A673 (cell line): ENCODE data around the gene KIF12. TPM values are rescaled to one million over a fixed set of nuclear protein-coding genes. Genes with fewer than 3 reads are reported as not detected.

Experiments
- BruUV-seq: library from RNA; stranded (reverse); fragments of 400-500 nt; replicated peaks from 2 replicates; lab custom pipeline; 2021; lab: Mats Ljungman, UMichigan
- CTCF ChIA-PET: fragments of 300-600 bp; sonication (Branson Sonifier 250); formaldehyde crosslinking; loops from one replicate; lab custom pipeline; 2022; ENCODE audit warnings: antibody characterized with exemption; lab: Charles Lee
- POLR2A ChIA-PET: fragments of 300-600 bp; sonication (Branson Sonifier 250); formaldehyde crosslinking; loops from one replicate; lab custom pipeline; 2022; ENCODE audit warnings: antibody characterized with exemption; ENCODE audit not compliant: low non-redundant PET; lab: Charles Lee
- DNase-seq: peaks from one replicate; pipeline ENCODE4 v3.0.0-alpha.2; 2015; ENCODE audit warnings: low spot score
- H3K27ac ChIP-seq: fragments of 200-600 bp; sonication (generic); 2 replicates; pipeline ENCODE4 v1.5.1; 2016; ENCODE audit warnings: mixed run types, low read depth, mild to moderate bottlenecking, mixed read lengths, antibody characterized with exemption, low read length; ENCODE audit not compliant: poor library complexity, severe bottlenecking
- H3K27me3 ChIP-seq: fragments of 200-600 bp; sonication (generic); replicated peaks from 2 replicates; pipeline ENCODE4 v1.6.1; 2017; ENCODE audit warnings: mixed run types, low read depth, mild to moderate bottlenecking, mixed read lengths, antibody characterized with exemption, low read length; ENCODE audit not compliant: insufficient read depth, poor library complexity
- H3K36me3 ChIP-seq: fragments of 200-600 bp; sonication (generic); 2 replicates; pipeline ENCODE4 v1.6.1; 2016; ENCODE audit warnings: mixed run types, mild to moderate bottlenecking, mixed read lengths, antibody characterized with exemption, low read length; ENCODE audit not compliant: insufficient read depth, poor library complexity, severe bottlenecking
- H3K4me1 ChIP-seq: fragments of 200-600 bp; sonication (generic); 2 replicates; pipeline ENCODE4 v1.6.1; 2017; ENCODE audit warnings: mixed run types, mild to moderate bottlenecking, mixed read lengths, antibody characterized with exemption, low read length; ENCODE audit not compliant: insufficient read depth, poor library complexity, severe bottlenecking
- H3K4me3 ChIP-seq: fragments of 200-600 bp; sonication (generic); 2 replicates; pipeline ENCODE4 v1.5.1; 2016; ENCODE audit warnings: low read depth, mixed run types, mild to moderate bottlenecking, mixed read lengths, low read length; ENCODE audit not compliant: poor library complexity, severe bottlenecking
- H3K9me3 ChIP-seq: fragments of 200-600 bp; sonication (generic); 2 replicates; pipeline ENCODE4 v1.6.1; 2016; ENCODE audit warnings: mixed run types, low read depth, mild to moderate bottlenecking, mixed read lengths, antibody characterized with exemption, low read length; ENCODE audit not compliant: poor library complexity, severe bottlenecking
- CTCF ChIP-seq: fragments of 300-800, 200-600 bp; sonication (generic); conservative IDR thresholded peaks from 2 replicates; pipeline ENCODE4 v1.5.1; 2017; ENCODE audit warnings: low read depth, mild to moderate bottlenecking, antibody characterized with exemption, low read length, moderate library complexity, mixed read lengths
- EZH2 ChIP-seq: fragments of 200-600 bp; sonication (generic); IDR thresholded peaks from 2 replicates; pipeline ENCODE4 v1.6.1; 2017; ENCODE audit warnings: borderline replicate concordance, low read depth, mild to moderate bottlenecking, mixed read lengths, antibody characterized with exemption, low read length; ENCODE audit not compliant: poor library complexity, severe bottlenecking
- intact Hi-C: fragments of 100-400 bp; cut with micrococcal nuclease; formaldehyde crosslinking; loops from one replicate; pipeline ENCODE4 v1.10.0; 2022; ENCODE audit not compliant: unreplicated experiment
- total RNA-seq: library from RNA; stranded (reverse); gene quantifications from 2 replicates; pipeline ENCODE4 v1.2.3, GENCODE V29; 2021

Gene KIF12
- total RNA-seq, 1 experiment from 2014 or later = not detected

- intact Hi-C loops = no loop called here
- H3K27me3 ChIP-seq = peaks cover 8% of the 10 kb centered on the region
- H3K36me3 ChIP-seq = no peaks in the 10 kb centered on the region
- H3K4me3 ChIP-seq = no peak overlapping the region
- POLR2A ChIA-PET = no interaction called here
- TF ChIP-seq CTCF (no peak), EZH2 (no peak)
- H3K9me3 ChIP-seq = no peaks in the 10 kb centered on the region
- H3K4me1 ChIP-seq = no peaks in the 10 kb centered on the region
- CTCF ChIA-PET = no interaction called here
- no peak overlapping the region for H3K27ac ChIP-seq
- no peak for DNase-seq
- BruUV-seq = no TSS peak
Measured at GRCh38 chr9:114078781-114079156, 20.3 kb downstream of the KIF12 start.

- peaks cover 8% of the 10 kb centered on the region for H3K27me3 ChIP-seq
- no TSS peak for BruUV-seq
- intact Hi-C loops = no loop called here
- no peak within 1 kb of the TSS for H3K27ac ChIP-seq
- ChIA-PET CTCF (no interaction called here), POLR2A (no interaction called here)
- no peak for DNase-seq
- H3K4me1 ChIP-seq = no peaks in the 10 kb centered on the region
- no peak within 1 kb of the TSS for H3K4me3 ChIP-seq
- H3K9me3 ChIP-seq = no peaks in the 10 kb centered on the region
- H3K36me3 ChIP-seq = no peaks in the 10 kb centered on the region
- TF ChIP-seq EZH2 (no peak), CTCF (no peak)
Measured at GRCh38 chr9:114078021-114078780, 20.9 kb downstream of the KIF12 start, which contains the start of gene AMBP. TSS of gene AMBP (minus strand) at chr9:114078300. CDS start at chr9:114078209, 91 bp downstream.

DNA sequence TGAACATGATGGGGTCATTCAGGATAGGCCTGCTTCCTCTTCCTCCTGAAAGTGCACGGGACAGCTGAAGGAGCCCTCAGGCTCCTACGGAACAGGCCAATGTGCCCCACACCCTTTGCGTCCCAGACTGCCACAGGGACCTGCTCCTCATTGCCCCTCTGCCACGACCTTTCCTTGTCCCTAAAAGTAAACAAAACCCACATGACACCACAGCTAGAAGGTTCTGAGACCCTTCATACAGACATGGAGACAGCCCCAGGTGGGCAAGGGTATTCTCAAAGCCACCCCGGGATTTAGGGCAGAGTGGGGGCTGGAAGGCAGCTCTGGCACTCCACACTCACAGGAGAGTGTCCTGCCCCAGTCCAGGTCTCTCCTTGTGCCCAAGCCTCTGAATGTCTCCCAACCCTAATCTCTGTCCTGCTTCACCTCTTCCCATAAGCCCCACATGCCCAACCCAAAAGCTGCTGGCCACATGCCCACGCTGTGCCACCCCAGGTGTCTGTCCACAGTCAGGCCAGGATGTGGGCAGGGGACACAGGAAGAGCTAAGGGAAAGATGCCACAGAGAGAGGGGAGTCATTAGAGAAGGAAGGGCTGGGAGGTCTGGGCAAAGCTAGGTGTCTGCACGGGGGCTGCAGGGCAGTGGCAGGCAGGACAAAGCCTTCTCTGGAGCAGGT lies 21.8 kb downstream of the KIF12 start:
- POLR2A ChIA-PET = no interaction called here
- Histone ChIP-seq H3K9me3 (no peaks in the 10 kb centered on the region), H3K27ac (no peak overlapping the region), H3K36me3 (no peaks in the 10 kb centered on the region), H3K27me3 (peaks cover 8% of the 10 kb centered on the region), H3K4me1 (no peaks in the 10 kb centered on the region), H3K4me3 (no peak overlapping the region)
- CTCF ChIA-PET = no interaction called here
- intact Hi-C loops = no loop called here
- BruUV-seq = no TSS peak
- no peak for DNase-seq
- TF ChIP-seq EZH2 (no peak), CTCF (no peak)
